ENCODE results near the gene TUBB1. TPM values are rescaled to one million over a fixed set of nuclear protein-coding genes. Genes with fewer than 3 reads are reported as not detected.
A peak's percentile ranks its signal among the peaks of the same experiment; 100 is the strongest.

The TUBB1 gene
- total and polyA plus RNA-seq, 2 of the 13 experiments (the other 11 are each of a cell fraction or from before 2014, with no cell fraction given): 0.11 to 57.6 TPM

DNA sequence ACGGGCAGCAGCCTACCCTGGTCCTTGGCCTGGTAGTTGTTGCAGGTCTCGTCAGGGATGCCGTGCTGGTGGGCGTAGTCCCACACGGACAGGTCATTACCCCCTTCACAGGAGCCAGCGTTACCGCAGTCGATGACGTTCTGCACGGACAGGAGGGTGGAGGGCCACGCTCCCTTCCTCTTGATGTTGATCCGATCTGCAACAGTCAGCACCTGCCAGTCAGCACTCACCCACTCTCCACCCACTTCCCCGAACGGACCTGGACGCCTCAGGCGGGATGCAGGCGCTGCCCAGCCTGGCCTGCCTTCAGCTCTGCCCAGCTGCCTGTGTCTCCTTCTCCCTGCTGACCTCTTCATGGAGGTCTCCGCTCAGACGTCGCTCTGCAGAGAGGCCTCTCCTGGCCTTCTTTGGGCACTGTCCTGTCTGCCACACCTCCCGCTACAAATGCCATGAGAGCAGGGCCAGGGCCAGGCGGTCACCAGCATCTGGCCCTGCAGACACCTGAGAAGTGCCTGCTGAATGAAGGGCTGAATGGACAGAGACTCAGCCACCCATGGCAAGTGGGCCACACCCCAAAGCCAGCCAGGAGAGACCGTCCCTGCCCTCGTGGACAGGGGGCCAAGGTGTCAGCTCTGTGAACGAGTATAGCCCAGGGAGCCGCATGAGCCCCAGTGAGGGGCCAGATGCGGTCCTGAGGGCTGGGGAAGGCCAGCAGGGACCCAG is 17.6 kb upstream of the TUBB1 start (continued):
- TF ChIP-seq, protein P1, sequence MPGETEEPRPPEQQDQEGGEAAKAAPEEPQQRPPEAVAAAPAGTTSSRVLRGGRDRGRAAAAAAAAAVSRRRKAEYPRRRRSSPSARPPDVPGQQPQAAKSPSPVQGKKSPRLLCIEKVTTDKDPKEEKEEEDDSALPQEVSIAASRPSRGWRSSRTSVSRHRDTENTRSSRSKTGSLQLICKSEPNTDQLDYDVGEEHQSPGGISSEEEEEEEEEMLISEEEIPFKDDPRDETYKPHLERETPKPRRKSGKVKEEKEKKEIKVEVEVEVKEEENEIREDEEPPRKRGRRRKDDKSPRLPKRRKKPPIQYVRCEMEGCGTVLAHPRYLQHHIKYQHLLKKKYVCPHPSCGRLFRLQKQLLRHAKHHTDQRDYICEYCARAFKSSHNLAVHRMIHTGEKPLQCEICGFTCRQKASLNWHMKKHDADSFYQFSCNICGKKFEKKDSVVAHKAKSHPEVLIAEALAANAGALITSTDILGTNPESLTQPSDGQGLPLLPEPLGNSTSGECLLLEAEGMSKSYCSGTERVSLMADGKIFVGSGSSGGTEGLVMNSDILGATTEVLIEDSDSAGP (CRISPR knock-in tag; IDR thresholded peaks at IDR 0.05; ENCODE audit: borderline replicate concordance): peak; percentile 34; the same call in 1 of the 2 replicates
- TF ChIP-seq HNF4A (CRISPR knock-in tag; IDR thresholded peaks at IDR 0.05) (no peak), FOXK2 (IDR thresholded peaks at IDR 0.05) (no peak), ZNF644 (CRISPR knock-in tag; IDR thresholded peaks at IDR 0.05; ENCODE audit: low read depth) (no peak), KLF9 (CRISPR knock-in tag; IDR thresholded peaks at IDR 0.05; ENCODE audit: low read depth) (no peak), BHLHE40 (IDR thresholded peaks at IDR 0.05; ENCODE audit: low read length) (no peak), ZNF333 (CRISPR knock-in tag; IDR thresholded peaks at IDR 0.05; ENCODE audit: borderline replicate concordance) (peak; percentile 31; the same call in 1 of the 2 replicates), KDM1A (CRISPR knock-in tag; IDR thresholded peaks at IDR 0.05) (no peak), DNMT1 (CRISPR knock-in tag; IDR thresholded peaks at IDR 0.05) (peak; percentile 41; the same call in 1 of the 2 replicates), ZNF572 (CRISPR knock-in tag; IDR thresholded peaks at IDR 0.05) (0 out of 2 replicates have a peak, but pooled peaks have one; percentile 65), ZNF501 (CRISPR knock-in tag; IDR thresholded peaks at IDR 0.05) (no peak), ZIK1 (CRISPR knock-in tag; IDR thresholded peaks at IDR 0.05; ENCODE audit: borderline replicate concordance, low read depth) (0 out of 2 replicates have a peak, but pooled peaks have one; percentile 19), ZNF891 (CRISPR knock-in tag; IDR thresholded peaks at IDR 0.05) (no peak), ZNF546 (CRISPR knock-in tag; conservative IDR thresholded peaks at IDR 0.05) (no peak), ZNF10 (CRISPR knock-in tag; IDR thresholded peaks at IDR 0.05; ENCODE audit: borderline replicate concordance, low read depth) (no peak), SNRNP70 (IDR thresholded peaks at IDR 0.05; ENCODE audit: low read depth, low read length) (no peak), ZNF446 (CRISPR knock-in tag; IDR thresholded peaks at IDR 0.05) (no peak), KAT8 (CRISPR knock-in tag; IDR thresholded peaks at IDR 0.05) (no peak), MTA1 (CRISPR knock-in tag; IDR thresholded peaks at IDR 0.05; ENCODE audit: borderline replicate concordance) (0 out of 2 replicates have a peak, but pooled peaks have one; percentile 16), ETV5 (CRISPR knock-in tag; IDR thresholded peaks at IDR 0.05; ENCODE audit: borderline replicate concordance) (0 out of 2 replicates have a peak, but pooled peaks have one; percentile 18), ZNF230 (CRISPR knock-in tag; IDR thresholded peaks at IDR 0.05) (no peak), PHF21A (CRISPR knock-in tag; IDR thresholded peaks at IDR 0.05) (no peak), NR1H2 (CRISPR knock-in tag; IDR thresholded peaks at IDR 0.05; ENCODE audit: borderline replicate concordance, low read depth) (no peak), ZNF232 (CRISPR knock-in tag; IDR thresholded peaks at IDR 0.05; ENCODE audit: borderline replicate concordance) (no peak), HNRNPL (IDR thresholded peaks at IDR 0.05; ENCODE audit: low read depth, low read length) (0 out of 2 replicates have a peak, but pooled peaks have one; percentile 25), FIP1L1 (IDR thresholded peaks at IDR 0.05; ENCODE audit: borderline replicate concordance, insufficient read depth, low read depth, low read length) (0 out of 2 replicates have a peak, but pooled peaks have one; percentile 6), ZNF567 (CRISPR knock-in tag; IDR thresholded peaks at IDR 0.05; ENCODE audit: borderline replicate concordance) (no peak)
- TF ChIP-seq, protein P2, sequence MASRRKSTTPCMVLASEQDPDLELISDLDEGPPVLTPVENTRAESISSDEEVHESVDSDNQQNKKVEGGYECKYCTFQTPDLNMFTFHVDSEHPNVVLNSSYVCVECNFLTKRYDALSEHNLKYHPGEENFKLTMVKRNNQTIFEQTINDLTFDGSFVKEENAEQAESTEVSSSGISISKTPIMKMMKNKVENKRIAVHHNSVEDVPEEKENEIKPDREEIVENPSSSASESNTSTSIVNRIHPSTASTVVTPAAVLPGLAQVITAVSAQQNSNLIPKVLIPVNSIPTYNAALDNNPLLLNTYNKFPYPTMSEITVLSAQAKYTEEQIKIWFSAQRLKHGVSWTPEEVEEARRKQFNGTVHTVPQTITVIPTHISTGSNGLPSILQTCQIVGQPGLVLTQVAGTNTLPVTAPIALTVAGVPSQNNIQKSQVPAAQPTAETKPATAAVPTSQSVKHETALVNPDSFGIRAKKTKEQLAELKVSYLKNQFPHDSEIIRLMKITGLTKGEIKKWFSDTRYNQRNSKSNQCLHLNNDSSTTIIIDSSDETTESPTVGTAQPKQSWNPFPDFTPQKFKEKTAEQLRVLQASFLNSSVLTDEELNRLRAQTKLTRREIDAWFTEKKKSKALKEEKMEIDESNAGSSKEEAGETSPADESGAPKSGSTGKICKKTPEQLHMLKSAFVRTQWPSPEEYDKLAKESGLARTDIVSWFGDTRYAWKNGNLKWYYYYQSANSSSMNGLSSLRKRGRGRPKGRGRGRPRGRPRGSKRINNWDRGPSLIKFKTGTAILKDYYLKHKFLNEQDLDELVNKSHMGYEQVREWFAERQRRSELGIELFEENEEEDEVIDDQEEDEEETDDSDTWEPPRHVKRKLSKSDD (CRISPR knock-in tag; IDR thresholded peaks at IDR 0.05; ENCODE audit: low read depth): no peak
